HG03521 (cell line): ENCODE measurements around the gene IP6K1.

Source experiments
- ATAC-seq: cut with Tn5 transposase; IDR thresholded peaks from one replicate; pipeline ENCODE4 v1.9.1; 2021; ENCODE audit warnings: mild to moderate bottlenecking, moderate library complexity; ENCODE audit not compliant: unreplicated experiment

The IP6K1 gene

DNA sequence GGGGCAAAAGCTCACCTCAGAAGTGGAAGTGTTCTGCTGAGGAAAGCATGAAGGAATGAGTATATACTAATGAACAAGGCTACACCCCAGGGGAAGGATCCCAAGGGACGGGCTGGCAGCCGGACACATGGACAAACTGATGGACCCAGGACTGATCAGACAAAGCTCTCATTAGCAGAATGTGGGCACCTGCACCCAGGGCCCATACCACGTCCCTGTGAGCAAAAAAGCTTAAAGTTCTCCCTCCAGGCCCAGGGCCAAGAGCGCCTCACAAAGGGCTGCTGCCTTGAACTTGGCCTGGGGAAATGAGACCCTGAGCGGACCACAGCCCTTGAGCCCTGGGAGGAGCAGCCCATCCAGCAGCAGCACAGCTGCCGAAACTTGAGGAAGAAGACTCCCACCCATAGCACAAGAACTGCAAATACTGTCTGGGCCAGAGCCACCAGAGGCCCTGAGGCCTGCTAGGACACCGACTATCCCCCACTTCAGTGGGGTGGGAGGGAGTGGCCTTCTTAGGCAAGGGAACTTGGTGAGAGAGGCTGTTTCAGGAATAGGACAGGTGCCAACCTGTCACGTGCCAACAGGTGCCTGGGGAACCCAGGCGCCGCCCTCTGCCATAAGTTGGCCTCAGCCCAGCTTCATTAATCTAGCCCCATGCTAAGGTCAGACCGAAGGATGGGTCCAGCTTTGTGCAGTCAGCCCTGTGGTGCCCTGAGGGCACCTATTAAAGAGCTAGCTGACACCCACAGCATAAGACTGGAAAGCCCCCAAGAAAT lies 60.2 kb downstream of the IP6K1 start:
- ATAC-seq = no peak

GRCh38 chr3:49724586-49724985 lies 61.8 kb downstream of the IP6K1 start:
- ATAC-seq = no peak

GRCh38 chr3:49723628-49724551 lies 62.5 kb downstream of the IP6K1 start, which contains the start of gene GMPPB:
TSS of gene GMPPB (minus strand) at chr3:49723951. CDS start at chr3:49723726, 225 bp downstream.
- peak; percentile 77 for ATAC-seq

DNA sequence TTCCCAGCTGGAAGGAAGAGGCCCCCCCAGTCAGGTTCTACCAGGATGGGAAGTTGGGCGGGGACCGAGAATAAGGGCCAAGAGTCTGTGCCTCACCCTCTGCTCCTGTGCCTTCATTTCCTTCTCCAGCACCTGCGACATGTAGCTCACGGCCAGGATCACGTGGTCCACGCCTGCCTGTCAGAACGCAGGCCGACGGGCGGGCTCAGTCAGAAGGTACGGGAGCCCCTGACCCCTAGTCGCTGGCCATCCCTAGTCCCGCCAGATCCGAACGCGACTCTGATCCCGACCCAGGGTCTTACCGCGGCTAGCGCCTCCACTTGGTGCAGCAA lies 63.1 kb downstream of the IP6K1 start:
- no peak for ATAC-seq

GRCh38 chr3:49722896-49723295 lies 63.4 kb downstream of the IP6K1 start:
- ATAC-seq = no peak

- ATAC-seq = no peak
These were observed 64.2 kb downstream of the IP6K1 start for GRCh38 chr3:49721896-49722781.

GRCh38 chr3:49721596-49721895 lies 64.8 kb downstream of the IP6K1 start:
- no peak for ATAC-seq

- no peak for ATAC-seq
These were observed 65.3 kb downstream of the IP6K1 start for GRCh38 chr3:49720855-49721595.

DNA sequence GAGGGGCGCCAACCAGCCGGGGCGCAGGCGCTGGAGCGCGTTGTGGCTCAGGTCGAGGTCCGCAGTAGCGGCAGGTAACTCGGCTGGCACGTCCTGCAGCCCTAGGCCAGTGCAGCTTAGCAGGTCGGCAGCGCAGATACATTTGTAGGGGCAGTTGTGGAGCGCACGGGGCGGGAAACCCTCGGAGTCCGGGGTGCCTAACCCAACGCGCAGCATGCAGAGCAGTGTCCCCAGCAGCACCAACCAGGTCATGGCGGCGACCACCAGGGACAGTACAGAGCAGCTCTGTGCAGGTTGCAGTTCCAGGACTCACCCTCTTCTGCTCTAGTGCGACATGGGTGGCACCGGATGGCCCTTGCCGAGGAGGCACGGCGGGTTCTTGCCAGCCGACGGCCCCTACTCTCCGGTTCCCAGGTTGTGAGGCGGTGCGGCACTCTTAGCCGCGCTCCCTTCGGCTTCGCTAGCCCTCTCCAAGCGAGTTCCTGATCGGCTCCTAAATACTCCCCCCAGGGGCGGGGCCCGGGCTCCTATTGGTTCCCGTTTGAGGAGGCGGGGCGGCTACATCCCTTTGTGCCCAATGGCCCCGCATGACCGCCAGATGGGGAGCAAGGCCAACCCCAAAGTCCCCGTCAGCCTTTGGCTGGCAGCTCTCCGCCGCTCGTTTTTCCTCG lies 67.0 kb downstream of the IP6K1 start, which contains the start of gene AMIGO3:
Gene AMIGO3, minus strand, starts transcription at position 471 of the 671 bp plus-strand sequence. Its CDS starts 219 bp downstream, at position 252.
- ATAC-seq = peak; percentile 38

DNA sequence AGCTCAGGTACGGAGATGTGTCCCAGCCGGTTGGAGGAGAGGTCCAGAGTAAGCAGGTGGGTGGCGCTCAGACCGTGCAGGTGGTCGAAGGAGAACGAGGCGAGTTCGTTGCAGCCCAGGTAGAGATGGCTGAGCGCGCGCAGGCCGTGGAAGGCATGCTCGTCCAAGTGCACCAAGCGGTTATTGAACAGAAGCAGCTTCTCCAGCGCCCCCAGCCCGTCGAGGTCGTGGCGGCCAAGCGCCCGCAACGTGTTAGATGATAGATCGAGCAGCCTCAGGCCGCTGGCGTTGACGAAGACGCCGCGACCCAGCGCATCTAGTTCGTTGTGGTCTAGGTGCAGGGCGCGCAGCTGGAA lies 67.5 kb downstream of the IP6K1 start:
- ATAC-seq = no peak

GRCh38 chr3:49717959-49718857 lies 68.1 kb downstream of the IP6K1 start:
- ATAC-seq = no peak

DNA sequence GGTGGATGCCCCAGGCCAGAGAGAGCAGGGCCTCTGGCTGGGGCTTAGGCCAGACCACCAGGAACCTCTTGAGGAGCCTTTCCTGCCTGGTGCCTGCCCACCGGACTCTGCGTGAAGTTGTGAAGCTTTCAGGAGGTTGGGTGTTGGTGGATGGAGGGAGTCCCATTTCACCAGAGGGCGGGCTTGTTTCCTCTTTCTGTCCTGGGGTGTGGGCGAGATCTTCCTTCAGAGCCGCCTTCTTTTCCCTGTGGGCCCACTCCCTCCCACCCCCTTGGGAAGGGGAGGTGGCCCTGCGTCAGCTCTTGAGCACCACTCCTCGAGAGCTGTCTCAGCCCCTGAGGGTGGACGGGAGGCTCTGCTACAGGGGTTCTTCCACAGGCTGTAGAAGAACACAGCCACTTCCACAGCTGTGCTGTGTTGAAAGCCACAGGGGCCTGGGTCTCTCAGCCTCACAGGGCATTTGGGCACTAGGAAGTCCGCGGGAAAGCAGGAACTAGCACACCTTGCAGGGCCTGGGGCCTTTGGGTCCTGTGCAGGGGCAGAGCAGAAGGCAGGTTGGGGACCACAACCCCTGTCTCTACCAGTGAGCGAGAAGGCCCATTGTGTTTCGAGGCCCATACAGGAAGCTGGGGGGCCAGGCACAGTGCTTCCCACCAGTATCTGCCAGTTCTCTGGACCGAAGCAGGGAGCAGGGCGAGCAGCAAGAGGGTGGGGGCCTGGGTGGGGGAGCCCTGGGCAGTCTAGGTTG lies 69.0 kb downstream of the IP6K1 start:
- ATAC-seq = no peak

DNA sequence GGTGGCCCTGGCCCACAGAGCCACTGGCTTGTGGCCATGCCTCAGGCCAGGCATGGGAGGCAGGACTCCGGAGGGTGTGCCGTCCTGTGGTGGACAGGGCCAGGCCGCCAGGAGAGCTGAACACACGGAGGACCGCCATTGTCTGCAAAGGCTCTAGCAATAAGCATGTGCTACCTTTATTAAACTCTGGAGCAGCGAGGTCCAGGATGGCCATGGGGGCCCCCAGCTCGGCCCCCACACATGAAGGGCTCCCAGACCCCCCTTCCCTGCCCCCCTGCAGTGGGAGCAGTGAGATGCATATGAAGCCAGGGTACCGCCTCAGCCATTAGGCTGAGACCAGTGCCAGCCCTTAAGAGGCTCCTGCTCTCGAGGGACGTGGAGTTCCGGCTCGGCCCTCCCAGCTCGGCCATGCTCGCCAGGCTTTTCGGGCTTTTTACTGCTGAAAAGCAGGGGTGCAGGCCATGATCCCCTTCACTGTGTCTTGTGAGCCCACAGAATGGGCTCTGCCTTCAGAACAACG lies 69.6 kb downstream of the IP6K1 start:
- ATAC-seq = no peak

- ATAC-seq = no peak
These were observed 70.2 kb downstream of the IP6K1 start for GRCh38 chr3:49716169-49716568.

GRCh38 chr3:49715611-49716121 lies 70.7 kb downstream of the IP6K1 start:
- no peak for ATAC-seq

DNA sequence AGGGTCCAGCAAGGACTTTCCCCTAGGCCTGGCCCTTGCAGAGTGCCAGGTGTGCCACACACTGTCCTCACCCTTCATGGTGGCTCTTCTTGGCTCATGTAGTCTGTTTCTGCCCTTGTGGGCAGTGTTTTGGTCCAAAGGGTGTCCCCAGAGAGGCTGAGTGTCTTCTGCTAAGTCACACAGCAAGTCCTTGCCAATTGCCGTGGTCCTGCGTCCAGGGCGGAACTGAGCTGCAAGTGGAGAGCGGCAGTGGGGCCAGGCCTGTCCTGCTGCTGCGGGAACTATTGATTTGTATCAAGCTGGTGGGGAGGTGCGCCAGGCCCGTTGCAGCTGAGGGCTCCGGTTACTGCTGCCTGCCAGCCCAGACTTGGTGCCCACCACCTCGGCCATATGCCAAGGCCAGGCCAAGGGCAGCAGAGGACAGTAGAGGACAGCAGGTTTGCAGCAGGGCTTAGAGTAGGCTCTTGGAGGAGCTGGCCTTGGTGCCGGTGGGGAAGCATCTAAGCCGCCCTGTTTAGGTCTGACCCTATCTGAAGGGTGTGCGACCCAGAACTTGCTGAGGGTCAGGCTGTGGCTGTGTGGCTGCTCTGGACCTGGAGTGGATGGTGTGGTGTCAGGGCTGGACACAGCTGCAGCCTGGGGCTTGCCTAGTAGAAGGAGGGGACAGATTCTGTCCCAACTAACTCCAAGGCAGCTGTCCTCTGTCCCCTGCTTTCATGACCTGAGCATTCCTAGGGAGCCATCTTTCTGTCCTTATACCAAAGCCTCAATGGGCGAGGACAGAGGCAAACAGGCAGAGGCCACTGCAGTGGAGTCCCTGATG lies 71.4 kb downstream of the IP6K1 start:
- ATAC-seq = no peak
